Kasumi-1 (cell line): ENCODE measurements around the gene KLHL30.
"Not testable (repeated sequence)": the region's sequence is repeated elsewhere in the genome, so short reads cannot be mapped to it uniquely, and the experiment has no call there.

ENCODE experiments used
- DNase-seq, 2 experiments: peaks; one replicate each; lab custom pipeline; 2025; lab: John Stamatoyannopoulos, UW

The KLHL30 gene

DNA sequence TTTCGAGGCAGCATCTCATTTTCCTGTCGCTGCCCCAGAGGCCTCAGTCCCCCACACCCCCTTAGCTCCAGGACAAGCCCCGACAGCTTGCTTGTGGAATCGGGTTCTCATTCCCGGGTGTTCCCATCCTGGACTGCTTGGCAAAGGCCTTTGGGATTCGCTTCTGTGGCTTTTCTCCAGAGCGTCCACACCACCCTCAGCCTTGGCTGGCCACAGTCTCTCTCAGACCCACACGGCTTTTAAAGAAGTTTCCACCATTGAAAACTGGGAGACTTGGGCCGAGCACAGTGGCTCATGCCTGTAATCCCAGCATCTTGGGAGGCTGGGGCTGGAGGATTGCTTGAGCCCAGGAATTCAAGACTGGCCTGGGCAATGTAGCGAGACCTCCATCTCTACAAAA, 35.6 kb upstream of the KLHL30 start:
- no peak for DNase-seq

DNA sequence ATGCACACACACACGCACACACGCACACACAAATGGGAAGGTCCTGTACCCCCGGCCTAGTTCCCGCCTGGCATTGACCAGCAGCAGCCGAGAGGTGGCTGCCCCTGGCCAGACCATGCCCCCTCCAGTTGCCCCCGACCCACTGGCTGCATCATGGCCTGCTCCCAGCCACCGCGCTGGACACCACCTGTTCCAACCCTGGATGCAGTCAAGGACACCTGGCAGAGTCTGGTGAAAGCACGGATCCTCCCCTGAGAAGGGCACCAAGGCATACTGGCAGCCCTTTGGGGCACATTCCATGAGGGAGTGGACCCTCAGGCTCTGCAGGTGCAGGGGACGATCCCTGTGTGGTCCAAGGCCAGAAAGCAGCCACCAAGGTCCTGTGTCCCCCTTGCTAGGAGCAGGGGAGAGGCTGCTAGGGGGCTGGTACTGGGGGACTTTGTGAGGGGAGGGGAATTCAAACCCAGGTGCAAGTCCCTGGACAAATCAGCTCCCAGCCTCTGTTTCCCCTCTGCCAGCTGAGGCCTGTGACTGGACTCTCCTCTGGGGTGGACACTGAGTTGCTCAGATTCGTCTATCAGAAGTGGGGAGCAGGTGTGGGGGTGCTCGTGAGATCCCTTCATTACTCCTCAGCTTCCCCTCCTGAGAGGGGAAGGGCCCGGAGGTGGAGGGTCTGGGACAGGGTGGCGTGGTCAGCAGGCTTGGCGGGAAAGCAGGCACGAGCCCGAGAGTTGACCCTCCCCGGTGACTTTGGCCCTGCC, 34.8 kb upstream of the KLHL30 start:
- DNase-seq = no peak

DNA sequence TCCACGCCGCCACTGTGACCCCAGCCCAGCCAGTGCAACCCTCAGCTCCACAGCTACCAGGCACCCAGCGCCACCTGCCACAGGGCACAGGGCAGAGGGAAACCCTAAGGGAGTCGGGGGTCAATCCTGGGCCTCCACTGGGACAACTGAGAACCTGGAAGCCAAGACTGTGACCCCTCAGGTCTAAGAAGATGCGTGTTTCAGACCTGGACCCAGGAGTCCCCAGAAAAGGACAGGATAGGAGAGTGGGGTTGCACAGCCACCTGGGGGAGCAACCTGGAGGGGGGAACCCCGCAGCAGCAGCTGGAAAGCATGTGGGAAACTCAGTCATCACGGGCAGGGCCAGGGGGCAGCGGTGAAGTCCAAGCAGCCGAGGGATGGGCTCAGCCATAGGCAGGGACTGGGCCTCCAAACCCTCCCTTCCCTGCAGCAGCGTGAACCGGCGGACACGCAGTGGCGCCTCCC, 34.2 kb upstream of the KLHL30 start:
- no peak for DNase-seq

DNA sequence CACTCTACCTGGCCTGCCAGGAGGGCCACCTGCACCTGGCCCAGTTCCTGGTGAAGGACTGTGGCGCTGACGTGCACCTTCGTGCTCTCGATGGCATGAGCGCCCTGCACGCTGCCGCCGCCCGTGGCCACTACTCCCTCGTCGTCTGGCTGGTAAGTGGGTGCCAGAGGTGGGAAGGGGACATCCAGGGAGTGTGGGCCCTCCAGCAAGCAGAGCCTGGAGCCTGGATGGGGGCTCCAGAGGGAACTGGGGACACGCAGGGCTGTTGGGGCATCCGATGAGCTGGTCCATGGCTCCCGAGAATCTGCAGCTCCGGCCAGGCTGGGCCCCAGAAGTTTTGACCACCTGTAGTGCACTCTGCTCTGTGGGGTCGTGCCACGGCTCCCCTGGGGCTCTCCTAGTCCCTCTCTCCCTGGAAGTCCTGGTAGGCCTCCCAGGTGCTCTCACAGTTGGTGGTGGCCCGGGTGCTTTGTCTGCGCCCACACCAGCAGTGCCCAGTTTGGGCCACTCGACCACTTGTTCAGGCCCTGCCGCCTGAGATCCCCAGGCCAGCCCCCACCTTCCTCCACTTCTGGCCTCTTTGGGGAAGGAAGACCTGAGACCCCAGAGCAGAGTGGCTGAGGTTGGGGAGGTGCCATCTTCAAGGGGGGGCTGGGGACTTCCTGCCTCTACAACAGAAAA, 33.6 kb upstream of the KLHL30 start:
- DNase-seq = no peak

DNA sequence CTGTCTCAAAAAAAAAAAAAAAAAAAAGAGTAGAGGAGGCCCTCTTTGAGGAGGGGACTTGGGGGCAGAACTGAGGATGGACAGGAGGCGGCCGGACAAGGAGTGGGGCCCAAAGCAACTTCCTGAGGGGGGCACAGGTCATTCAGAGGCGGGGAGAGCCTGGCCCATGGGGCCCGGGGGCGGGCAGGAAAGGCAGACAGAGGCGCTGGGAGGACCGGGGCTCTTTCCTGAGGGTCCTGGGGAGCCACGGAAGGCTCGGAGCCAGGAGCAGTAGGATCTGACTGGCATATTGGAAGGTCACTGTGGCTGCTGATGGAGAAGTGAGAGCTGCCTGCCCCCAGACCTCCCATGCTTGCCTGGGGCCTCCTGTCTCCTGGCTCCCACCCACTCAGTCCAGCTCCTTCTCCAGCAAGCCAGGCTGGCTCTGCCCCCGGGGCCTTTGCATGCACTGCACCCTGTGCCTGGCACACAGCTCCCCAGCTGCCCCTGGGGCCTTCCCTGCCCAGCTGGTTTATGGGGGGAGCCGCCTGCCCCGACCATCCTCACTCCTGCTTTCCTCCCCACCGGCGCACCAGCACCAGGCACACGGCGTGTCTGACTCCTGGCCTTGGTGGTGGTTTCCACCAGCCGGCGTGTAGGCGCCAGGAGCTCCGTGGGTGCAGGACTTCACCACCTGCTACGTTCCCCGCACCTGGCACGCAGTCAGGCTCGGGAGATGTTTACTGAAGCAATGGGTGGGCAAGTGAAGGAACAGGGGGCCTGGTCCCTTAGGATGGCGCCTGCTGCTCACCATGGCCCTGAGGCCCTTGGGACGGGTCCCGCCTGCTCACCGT, 32.7 kb upstream of the KLHL30 start:
- no peak for DNase-seq

DNA sequence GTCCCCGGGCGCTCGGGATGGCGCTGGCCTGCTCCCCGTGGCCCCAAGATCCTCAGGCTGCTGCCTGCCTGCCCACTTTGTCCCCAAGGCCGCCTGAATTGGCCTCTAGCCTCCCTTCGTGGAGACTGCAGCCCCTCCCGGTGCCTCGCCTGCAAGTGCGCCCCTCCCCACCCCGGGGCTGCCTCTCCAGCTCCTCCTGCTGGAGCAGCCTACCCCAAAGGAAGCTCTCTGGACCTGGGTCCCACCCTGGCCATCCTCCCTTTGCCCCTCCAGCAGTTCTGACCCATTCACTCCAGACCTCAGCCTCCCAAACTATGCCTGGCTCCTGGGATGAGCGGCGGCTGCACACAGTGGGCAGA, 32.1 kb upstream of the KLHL30 start:
- DNase-seq = no peak

DNA sequence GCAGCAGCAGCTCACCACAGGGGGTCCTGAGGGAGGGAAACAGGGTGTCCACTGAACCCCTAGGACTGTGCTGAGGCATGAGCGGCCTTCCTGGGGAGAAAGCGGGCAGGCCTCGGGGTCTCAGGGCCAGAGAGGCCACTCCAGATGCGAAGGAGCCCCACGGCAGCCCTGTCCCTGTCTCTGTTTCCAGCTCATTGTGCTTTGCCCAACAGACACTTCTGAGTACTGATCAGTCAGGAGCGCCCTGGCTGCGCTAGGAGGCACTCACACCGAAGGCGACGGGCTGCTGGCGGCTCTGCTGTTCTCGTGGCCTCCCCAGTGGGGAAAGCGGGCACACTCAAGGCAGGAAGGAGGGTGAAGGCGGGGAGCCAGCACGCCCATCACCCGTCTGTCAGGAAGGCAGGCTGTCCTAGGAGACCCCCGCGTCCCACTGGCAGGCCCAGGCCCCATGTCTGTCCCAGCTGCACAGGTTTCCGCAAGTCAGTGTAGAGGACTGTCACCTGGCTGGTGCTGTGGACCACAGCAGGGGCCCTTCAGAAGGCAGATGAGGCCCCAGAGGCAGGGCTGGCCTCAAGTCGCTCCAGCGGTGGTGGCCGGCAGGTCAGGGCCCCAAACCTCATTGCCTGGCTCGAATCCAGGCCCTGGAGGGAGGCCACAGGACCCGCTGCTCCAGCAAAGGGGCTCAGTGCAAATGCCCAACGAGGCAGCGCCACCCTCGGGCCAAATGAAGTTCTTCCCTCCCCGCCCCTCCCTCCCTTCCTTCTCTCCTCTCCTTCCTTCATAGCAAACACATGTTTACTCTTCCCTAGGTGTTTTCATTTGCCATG, 31.6 kb upstream of the KLHL30 start:
- DNase-seq = no peak

DNA sequence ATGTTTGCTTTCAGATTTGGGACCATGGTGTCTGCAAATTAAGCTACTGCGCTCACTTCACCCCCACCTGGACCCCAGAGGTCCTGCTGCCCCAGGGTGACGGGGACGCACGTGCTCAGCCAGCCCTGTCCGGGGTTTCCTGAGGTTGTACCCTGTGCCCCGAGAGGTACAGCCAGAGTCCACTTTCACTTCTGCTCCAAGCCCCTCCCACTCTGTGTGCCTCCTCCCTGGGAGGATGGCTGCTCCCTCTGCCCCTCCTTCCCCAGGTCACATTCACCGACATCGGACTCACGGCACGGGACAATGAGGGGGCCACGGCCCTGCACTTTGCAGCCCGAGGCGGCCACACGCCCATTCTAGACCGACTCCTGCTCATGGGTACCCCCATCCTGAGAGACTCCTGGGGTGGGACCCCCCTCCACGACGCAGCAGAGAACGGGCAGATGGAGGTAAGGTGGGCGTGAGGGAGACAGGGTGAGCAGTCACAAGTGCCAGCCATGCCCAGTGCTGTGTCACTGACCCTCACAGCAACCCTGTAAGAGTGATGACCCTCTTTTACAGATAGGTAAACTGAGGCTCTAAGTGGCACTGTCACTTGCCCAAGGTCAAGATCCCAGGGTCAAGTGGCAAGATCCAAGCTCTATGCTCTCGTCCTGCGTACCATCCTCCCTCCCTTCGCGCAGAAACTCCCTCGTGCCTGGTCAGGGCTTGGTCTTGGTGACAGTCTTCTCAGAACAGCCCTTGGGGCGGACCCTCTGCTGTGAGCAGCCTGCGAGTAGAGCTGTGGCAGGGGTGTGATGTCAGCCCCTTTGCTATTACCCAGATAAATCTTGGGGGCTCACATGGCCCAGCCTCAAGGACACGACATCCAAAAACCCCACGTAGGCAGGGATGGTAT, 30.7 kb upstream of the KLHL30 start:
- no peak for DNase-seq

DNA sequence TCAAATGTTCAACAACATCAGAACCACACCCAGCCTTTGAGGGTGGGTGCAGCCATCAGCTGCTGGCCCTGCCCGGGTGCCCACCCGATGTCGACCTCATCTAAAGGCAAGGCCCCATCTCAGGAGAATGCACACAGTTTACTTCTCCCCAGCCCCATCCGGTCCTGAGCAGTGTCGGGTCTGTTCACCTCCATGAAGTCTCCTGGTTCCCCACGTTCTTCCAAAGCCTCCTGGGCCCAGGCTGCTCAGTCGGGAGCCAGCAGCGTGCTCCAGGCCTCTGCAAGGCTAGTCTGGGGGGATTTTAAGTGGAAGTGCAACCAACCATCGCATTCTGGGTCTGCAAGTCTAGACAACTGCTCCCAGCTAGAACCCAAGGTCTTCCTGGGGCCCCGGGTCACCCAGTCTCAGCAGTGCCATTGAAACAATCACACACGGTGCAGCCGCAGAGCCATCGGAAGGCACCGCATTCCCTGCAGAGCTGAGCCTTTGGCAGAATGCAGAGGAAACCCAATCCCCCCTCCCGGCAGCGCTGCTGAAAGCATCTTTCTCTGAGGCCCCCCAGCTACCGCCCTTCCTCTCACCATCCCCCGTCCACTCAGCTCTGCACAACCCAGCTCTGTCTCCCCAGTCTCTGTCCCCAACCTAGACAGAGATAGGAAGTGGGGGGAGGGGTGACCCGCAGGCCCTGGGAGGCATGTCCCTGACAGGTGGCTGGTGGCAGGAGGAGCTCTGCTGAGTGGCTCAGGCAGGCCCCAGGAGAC, 29.9 kb upstream of the KLHL30 start:
- no peak for DNase-seq

DNA sequence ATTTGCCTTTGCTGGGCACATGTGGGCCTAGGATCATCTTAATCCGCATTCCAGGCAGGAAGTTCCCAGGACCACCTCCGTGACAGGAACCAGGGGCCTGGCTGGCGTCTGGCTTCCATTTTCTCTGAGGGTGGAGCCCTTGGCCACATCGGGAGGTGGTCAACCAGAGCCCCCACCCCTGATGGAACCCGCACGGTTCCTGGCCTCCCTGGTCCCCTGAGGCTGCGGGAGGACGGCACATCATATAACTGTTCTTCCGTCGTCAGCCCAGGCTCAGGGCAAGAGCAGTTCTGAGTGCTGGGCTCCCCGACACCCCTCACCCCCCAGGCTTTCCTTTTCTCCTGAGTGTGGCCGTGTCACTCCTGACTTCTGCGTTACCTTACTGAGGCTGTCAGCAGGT, 24.9 kb upstream of the KLHL30 start:
- no peak for DNase-seq

DNA sequence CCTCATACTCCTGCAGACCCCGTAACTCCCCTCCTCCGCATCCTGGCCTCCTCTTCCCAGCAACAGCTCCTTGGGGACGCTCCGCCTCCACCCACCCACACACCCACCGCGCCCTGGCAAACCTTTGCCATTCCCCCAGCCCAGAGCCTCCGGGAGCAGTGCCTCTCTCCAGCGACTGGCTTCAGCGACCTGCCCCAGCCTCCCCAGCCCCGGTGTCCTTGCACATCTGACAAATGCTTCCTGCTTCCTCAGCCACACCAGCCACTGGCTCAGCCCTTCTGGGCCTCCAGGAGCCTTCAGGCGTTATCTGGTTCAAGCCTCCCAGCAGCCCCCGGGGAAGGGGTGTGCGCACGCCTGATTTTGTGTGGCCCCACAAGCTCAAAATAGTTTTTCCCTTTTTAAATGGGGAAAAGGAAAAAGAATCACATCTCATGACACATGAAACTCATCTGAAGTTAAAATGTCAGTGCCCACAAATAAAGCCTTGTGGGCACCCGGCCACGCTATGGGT, 24.1 kb upstream of the KLHL30 start:
- DNase-seq = no peak

DNA sequence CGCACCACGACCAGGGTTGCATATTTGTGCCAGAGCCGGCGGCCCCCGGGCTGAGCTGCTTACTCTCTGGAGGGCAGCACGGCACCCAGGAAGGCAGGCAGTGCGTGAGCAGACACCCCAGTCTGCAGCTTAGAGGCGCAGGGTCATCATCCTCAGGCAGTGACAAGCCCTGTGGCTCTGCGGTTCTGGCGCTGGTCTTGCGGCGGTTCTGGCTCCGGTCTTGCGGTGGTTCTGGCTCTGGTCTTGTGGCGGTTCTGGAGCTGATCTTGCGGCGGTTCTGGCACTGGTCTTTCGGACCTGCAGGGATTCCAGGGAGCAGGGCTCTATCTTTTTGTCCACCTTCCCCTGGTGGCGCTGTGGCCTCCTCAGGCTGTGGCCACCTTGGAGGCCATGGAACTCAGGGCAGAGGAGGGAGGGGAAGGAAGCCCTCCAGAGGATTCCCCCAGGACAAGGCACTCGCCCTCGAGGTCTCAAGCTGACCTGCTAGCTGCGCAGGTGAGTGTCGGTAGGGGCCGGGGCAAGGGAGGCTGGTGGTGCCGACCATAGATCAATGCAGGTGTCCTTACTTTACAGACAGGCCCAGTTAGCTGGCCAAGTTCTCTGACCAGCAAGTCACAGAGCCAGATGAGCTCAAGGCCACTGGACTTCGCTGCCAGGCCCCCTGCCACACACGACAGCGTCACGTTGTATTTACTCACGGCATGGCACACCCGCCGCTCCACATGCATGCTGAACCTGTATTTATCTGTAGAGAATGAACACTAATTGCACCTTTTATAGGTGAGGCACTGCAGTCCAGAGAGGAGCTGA, 23.4 kb upstream of the KLHL30 start:
- no peak for DNase-seq

DNA sequence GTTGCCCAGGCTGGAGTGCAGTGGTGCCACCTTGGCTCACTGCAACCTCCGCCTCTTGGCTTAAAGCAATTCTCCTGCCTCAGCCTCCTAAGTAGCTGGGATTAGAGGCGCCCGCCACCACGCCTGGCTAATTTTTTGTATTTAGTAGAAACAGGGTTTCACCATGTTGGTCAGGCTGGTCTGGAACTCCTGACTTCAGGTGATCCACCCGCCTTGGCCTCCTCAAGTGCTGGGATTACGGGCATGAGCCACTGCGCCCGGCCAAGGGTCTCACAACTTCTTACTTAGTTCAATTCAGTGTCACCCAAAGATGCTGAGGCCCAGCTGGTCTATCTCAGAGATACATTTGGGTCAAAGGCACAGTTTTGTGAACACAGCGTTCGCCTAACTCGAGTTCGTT, 22.8 kb upstream of the KLHL30 start:
- DNase-seq = not testable (repeated sequence)

DNA sequence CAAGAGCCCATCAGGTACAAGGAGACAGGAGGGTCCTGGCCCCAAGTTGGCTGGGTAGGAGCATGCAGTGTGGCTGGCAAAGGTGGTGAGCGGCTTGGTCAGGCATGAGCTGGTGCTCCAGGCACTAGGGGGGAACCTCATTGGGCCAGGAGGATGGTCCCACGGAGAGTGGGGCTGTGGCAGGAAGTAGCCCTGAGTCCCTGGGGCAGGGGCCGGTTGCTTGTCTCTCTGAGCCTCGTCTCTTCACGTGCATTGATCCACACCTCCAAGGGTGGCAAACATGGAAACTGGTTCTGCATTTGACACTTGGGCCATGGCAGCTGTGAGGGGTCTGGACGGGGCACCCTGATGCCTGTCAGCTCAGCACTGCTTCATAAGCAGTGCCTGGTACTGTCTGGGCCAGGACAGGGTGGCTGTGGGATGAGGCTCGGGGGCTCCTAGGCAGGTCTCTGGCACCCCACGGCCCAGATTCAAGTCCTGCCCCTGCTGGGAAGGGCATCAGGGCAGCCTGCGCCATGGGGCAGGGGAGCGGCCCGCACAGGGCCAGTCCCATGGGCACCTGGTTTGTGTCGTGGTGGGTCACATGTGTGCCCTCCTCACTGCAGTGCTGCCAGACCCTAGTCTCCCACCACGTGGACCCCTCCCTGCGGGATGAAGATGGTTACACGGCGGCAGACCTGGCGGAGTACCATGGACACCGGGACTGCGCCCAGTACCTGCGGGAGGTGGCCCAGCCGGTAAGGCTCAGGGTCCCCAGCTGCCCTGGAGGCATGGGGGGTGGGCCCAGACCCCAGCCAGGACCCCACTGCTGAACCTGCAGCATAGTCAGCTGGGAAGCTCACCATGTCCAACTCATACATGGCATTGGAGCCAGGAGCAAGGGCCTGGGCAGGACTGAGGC, 21.9 kb upstream of the KLHL30 start:
- DNase-seq = no peak

DNA sequence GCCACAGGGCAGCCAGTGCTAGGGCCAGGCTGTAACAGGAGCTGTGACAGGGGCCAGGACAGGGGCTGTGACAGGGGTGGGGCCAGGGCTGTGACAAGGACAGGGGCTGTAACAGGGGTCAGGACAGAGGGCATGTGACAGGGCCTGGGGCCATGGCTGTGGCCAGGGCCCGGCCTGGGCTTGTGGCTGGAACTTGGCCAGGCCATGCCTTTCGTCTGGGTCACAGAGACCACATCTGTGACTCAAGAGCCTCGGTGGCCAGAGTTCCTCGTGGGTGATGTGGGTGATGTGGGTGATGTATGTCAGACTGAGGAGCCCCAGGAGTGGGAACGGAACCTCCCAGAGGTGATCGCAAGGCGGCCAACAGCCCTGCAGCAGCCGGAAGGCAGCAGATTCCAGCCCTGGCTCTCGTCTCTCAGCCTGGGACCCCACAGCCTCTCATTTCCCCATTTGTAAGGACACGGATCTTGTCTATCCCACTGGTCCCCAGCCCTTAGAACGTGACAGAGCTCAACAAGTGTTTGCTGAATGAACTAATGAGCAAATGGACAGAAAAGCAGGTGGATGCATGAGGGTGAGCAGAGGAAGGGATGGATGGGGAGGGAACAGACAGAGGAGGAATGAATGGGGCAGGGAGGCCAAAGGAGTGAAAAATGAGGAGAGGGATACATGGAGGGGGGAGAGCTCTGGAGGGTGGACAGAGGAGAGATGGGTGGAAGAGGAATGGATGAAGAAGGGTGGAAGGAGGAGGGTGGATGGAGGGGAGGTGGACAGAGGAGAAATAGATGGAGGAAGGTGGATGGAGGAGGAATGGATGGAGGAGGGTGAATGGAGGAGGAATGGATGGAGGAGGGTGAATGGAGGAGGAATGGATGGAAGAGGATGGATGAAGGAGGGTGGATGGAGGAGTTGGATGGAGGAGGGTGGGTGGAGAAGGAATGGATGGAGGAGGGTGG, 21.0 kb upstream of the KLHL30 start:
- DNase-seq = no peak

DNA sequence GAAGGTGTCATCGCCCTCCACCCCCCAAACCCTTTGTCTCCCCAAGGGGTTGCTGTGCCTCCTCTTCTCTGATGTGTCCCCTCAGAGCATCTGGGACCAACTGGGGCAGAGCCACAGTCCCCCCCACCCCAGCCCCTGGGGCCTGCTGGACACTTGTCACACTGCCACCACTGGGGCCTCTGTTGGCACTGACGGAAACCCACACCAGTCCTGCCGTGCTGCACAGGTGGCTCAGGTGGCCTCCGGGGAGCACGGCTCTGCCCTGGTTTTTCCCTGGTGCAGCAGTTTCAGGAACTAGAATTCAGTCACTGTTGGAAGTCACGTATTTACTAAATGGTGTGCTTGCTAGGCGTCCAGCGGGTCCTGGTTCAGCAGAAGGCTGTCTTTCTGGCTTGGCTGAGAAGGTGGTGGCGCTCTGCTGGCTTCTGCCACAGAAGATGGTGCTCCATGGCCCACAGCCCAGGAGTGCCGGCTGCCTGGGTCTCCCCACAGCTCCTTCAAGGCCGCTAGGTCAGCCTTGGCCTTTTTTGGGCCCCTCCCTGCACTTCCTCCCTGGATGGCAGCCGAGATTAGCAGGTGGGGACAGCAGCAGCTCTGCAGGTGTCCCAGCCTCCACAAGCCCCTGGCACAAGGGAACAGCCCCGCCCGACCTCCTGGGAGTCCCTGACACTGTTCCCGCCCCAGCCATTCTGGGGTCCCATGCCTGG, 18.6 kb upstream of the KLHL30 start:
- no peak for DNase-seq
